ENCODE data around the gene COQ8A. TPM values are rescaled to one million over a fixed set of nuclear protein-coding genes. Genes with fewer than 3 reads are reported as not detected.

Gene COQ8A
- total RNA-seq, 1 experiment from 2014 or later: 39.4 TPM

GRCh38 chr1:226894826-226895225 lies 45.3 kb upstream of the COQ8A start (continued):
- no peak for TF ChIP-seq JAZF1 (CRISPR knock-in tag; IDR thresholded peaks at IDR 0.05)
- TF ChIP-seq ATF6 (CRISPR knock-in tag; IDR thresholded peaks at IDR 0.05): no peak
- TF ChIP-seq ZNF281 (CRISPR knock-in tag; IDR thresholded peaks at IDR 0.05): no peak
- no peak for TF ChIP-seq SMAD4 (CRISPR knock-in tag; IDR thresholded peaks at IDR 0.05)

GRCh38 chr1:226895644-226896043 lies 44.5 kb upstream of the COQ8A start:
- ATAC-seq: no peak
- DNase-seq (ENCODE audit: low spot score): no peak
- peaks cover 29% of the 10 kb centered on the region for H3K36me3 Mint-ChIP-seq
- H3K4me3 Mint-ChIP-seq: no peak overlapping the region
- ChIA-PET CTCF (interaction anchor here (0.9 kb wide), 1 partner anchor 269 kb away, joined by 4 read pairs; no protein-coding TSS in a partner anchor), POLR2A (no interaction called here)
- no peaks in the 10 kb centered on the region for H3K27me3 Mint-ChIP-seq (ENCODE audit: low read depth)
- no peak for TF ChIP-seq SP1 (CRISPR knock-in tag; conservative IDR thresholded peaks at IDR 0.05)
- no peak for TF ChIP-seq CREM (CRISPR knock-in tag; IDR thresholded peaks at IDR 0.05)
- no peak for TF ChIP-seq ESRRA (CRISPR knock-in tag; IDR thresholded peaks at IDR 0.05; ENCODE audit: borderline replicate concordance)
- no peak for TF ChIP-seq NR2C2 (CRISPR knock-in tag; IDR thresholded peaks at IDR 0.05)
- TF ChIP-seq MAX (CRISPR knock-in tag; IDR thresholded peaks at IDR 0.05): no peak
- no peak for TF ChIP-seq ATF2 (CRISPR knock-in tag; IDR thresholded peaks at IDR 0.05; ENCODE audit: borderline replicate concordance, low read depth)
- no peak for TF ChIP-seq GTF2I (CRISPR knock-in tag; conservative IDR thresholded peaks at IDR 0.05)
- TF ChIP-seq ZBTB43 (CRISPR knock-in tag; IDR thresholded peaks at IDR 0.05): no peak
- TF ChIP-seq CTCF (IDR thresholded peaks at IDR 0.05): no peak
- no peak for TF ChIP-seq NFATC4 (CRISPR knock-in tag; IDR thresholded peaks at IDR 0.05)
- TF ChIP-seq GRHL2 (CRISPR knock-in tag; IDR thresholded peaks at IDR 0.05; ENCODE audit: insufficient replicate concordance, severe bottlenecking): no peak
- no peak for TF ChIP-seq ATF6 (CRISPR knock-in tag; IDR thresholded peaks at IDR 0.05)
- TF ChIP-seq ZBTB21 (CRISPR knock-in tag; IDR thresholded peaks at IDR 0.05; ENCODE audit: borderline replicate concordance): no peak
- no peaks in the 10 kb centered on the region for H3K9me3 Mint-ChIP-seq
- no peak overlapping the region for H3K27ac Mint-ChIP-seq
- no peaks in the 10 kb centered on the region for H3K4me1 Mint-ChIP-seq

Measured in WTC11 (cell line).